Neuronal stem cell (in vitro differentiated cells): ENCODE results near the gene PSMG3.

Source experiments
- DNase-seq: peaks from one replicate; pipeline ENCODE4 v3.0.0-alpha.2; 2013; ENCODE audit warnings: low spot score
- H2AFZ ChIP-seq: one replicate; pipeline ENCODE4 v1.6.1; 2013; ENCODE audit warnings: mild to moderate bottlenecking, low read length, inconsistent platforms
- H2AK5ac ChIP-seq: 2 replicates; pipeline ENCODE4 v1.6.1; 2013; ENCODE audit warnings: low read depth, mild to moderate bottlenecking, inconsistent platforms, low read length, moderate library complexity, mixed read lengths
- H2BK120ac ChIP-seq: 2 replicates; pipeline ENCODE4 v1.6.1; 2013; ENCODE audit warnings: low read depth, mild to moderate bottlenecking, inconsistent platforms, low read length, moderate library complexity, mixed read lengths
- H2BK12ac ChIP-seq: one replicate; pipeline ENCODE4 v1.6.1; 2013; ENCODE audit warnings: low read length, inconsistent platforms
- H2BK15ac ChIP-seq: 2 replicates; pipeline ENCODE4 v1.6.1; 2013; ENCODE audit warnings: mild to moderate bottlenecking, low read length, inconsistent platforms, mixed read lengths
- H2BK5ac ChIP-seq: one replicate; pipeline ENCODE4 v1.6.1; 2013; ENCODE audit warnings: inconsistent platforms, mild to moderate bottlenecking, low read length, moderate library complexity
- H3K14ac ChIP-seq: one replicate; pipeline ENCODE4 v1.6.1; 2013; ENCODE audit warnings: low read length, inconsistent platforms
- H3K18ac ChIP-seq: 2 replicates; pipeline ENCODE4 v1.6.1; 2013; ENCODE audit warnings: low read length, inconsistent platforms
- H3K23ac ChIP-seq: 2 replicates; pipeline ENCODE4 v1.6.1; 2013; ENCODE audit warnings: low read depth, mild to moderate bottlenecking, mixed read lengths, low read length, inconsistent platforms; ENCODE audit not compliant: poor library complexity
- H3K27ac ChIP-seq: replicated peaks from 3 replicates; pipeline ENCODE4 v1.5.1; 2013; ENCODE audit warnings: low read length, inconsistent platforms
- H3K27me3 ChIP-seq, 3 experiments: 2 replicates each; pipeline ENCODE4 v1.6.1; 2013; ENCODE audit warnings: low read length in 3 of 3, mild to moderate bottlenecking in 2 of 3, inconsistent platforms in 1 of 3, low read depth in 1 of 3, mixed read lengths in 1 of 3, moderate library complexity in 1 of 3; ENCODE audit not compliant: control insufficient read depth in 3 of 3, insufficient read depth in 3 of 3
- H3K36me3 ChIP-seq, 2 donors: replicated peaks in 1 of 2; 2 replicates each; pipeline ENCODE4 v1.6.1; 2013; ENCODE audit warnings: low read length in 2 of 2; ENCODE audit not compliant: control insufficient read depth in 2 of 2, insufficient read depth in 2 of 2
- H3K4ac ChIP-seq: 2 replicates; pipeline ENCODE4 v1.6.1; 2013; ENCODE audit warnings: inconsistent platforms, mild to moderate bottlenecking, low read length, moderate library complexity
- H3K4me1 ChIP-seq, 2 donors: 1 replicate in 1 of 2; 2 replicates in 1 of 2; pipeline ENCODE4 v1.6.1; 2013; ENCODE audit warnings: low read length in 2 of 2, low read depth in 1 of 2; ENCODE audit not compliant: control insufficient read depth in 2 of 2, insufficient read depth in 1 of 2
- H3K4me2 ChIP-seq: one replicate; pipeline ENCODE4 v1.6.1; 2013; ENCODE audit warnings: mild to moderate bottlenecking, low read length, inconsistent platforms; ENCODE audit not compliant: insufficient read depth, poor library complexity, severe bottlenecking
- H3K4me3 ChIP-seq, 2 donors: 2 replicates each; pipeline ENCODE4 v1.5.1; 2013; ENCODE audit warnings: low read length in 2 of 2, mild to moderate bottlenecking in 2 of 2, inconsistent platforms in 1 of 2, moderate library complexity in 1 of 2
- H3K79me1 ChIP-seq: one replicate; pipeline ENCODE4 v1.6.1; 2013; ENCODE audit warnings: low read depth, mild to moderate bottlenecking, inconsistent platforms, low read length, moderate library complexity
- H3K9ac ChIP-seq: one replicate; pipeline ENCODE4 v1.6.1; 2013; ENCODE audit warnings: mild to moderate bottlenecking, low read depth, low read length, inconsistent platforms; ENCODE audit not compliant: poor library complexity
- H3K9me3 ChIP-seq, 2 donors: replicated peaks in 1 of 2; 2 replicates each; pipeline versions ENCODE3 to v1.6.1; 2013; ENCODE audit warnings: low read length in 2 of 2, mild to moderate bottlenecking in 2 of 2, inconsistent platforms in 1 of 2, low read depth in 1 of 2, mixed read lengths in 1 of 2, moderate library complexity in 1 of 2; ENCODE audit not compliant: control insufficient read depth in 2 of 2, insufficient read depth in 1 of 2
- H4K8ac ChIP-seq: one replicate; pipeline ENCODE4 v1.6.1; 2013; ENCODE audit warnings: low read depth, mild to moderate bottlenecking, inconsistent platforms, low read length, moderate library complexity
- H4K91ac ChIP-seq: one replicate; pipeline ENCODE4 v1.6.1; 2013; ENCODE audit warnings: low read length, low read depth, mild to moderate bottlenecking, inconsistent platforms; ENCODE audit not compliant: poor library complexity
- WGBS, 2 donors: extraction: QIAGEN DNeasy Blood & Tissue Kit; methylation state at CpG; one replicate each; pipeline ENCODE4 v1.1.7; 2013; ENCODE audit warnings: missing lambda C conversion rate in 2 of 2, mixed read lengths in 1 of 2; ENCODE audit not compliant: insufficient read length in 2 of 2, insufficient replicate concordance in 1 of 2; ENCODE audit errors: extremely low coverage in 2 of 2; 5-methylcytosine and 5-hydroxymethylcytosine counted together

PSMG3 gene

GRCh38 chr7:1593091-1593866 is 23.4 kb upstream of the PSMG3 start:
- Histone ChIP-seq H2AK5ac (peak overlapping the region; percentile 76), H3K4me3 (no peak overlapping the region), H2BK12ac (no peak overlapping the region), H3K27ac (no peak overlapping the region), H3K27me3 (peaks cover 0 to 28% (median 0%) of the 10 kb centered on the region in 3 experiments), H3K9me3 (peaks cover 0 to 6% of the 10 kb centered on the region in 2 donors), H4K8ac (no peak overlapping the region), H4K91ac (no peak overlapping the region), H3K36me3 (no peaks in the 10 kb centered on the region), H3K4me2 (no peak overlapping the region), H3K18ac (peak overlapping the region; percentile 16), H2AFZ (no peak overlapping the region), H3K23ac (no peak overlapping the region), H2BK15ac (peak overlapping the region; percentile 44), H3K9ac (no peak overlapping the region), H3K4ac (no peak overlapping the region), H2BK120ac (no peak overlapping the region), H3K14ac (no peak overlapping the region), H2BK5ac (no peak overlapping the region), H3K4me1 (no peaks in the 10 kb centered on the region), H3K79me1 (no peaks in the 10 kb centered on the region)
- WGBS, 2 donors, result no CpG with 5 or more reads among the region's 19 CpGs
- no peak for DNase-seq

- Histone ChIP-seq H3K36me3 (no peaks in the 10 kb centered on the region), H3K27ac (no peak overlapping the region), H3K27me3 (peaks cover 0 to 21% (median 0%) of the 10 kb centered on the region in 3 experiments), H2AFZ (no peak overlapping the region), H3K4me3 (no peak overlapping the region), H2BK12ac (no peak overlapping the region), H4K91ac (no peak overlapping the region), H3K9ac (no peak overlapping the region), H3K18ac (no peak overlapping the region), H2BK15ac (no peak overlapping the region), H2BK120ac (no peak overlapping the region), H3K4ac (no peak overlapping the region), H3K14ac (no peak overlapping the region), H2AK5ac (peak overlapping the region; percentile 66), H3K9me3 (peaks cover 0 to 6% of the 10 kb centered on the region in 2 donors), H4K8ac (no peak overlapping the region), H2BK5ac (no peak overlapping the region), H3K23ac (no peak overlapping the region), H3K79me1 (no peaks in the 10 kb centered on the region), H3K4me1 (no peaks in the 10 kb centered on the region), H3K4me2 (no peak overlapping the region)
- WGBS, 2 donors, result no CpG with 5 or more reads among the region's 20 CpGs
- DNase-seq, result no peak
These were observed 22.6 kb upstream of the PSMG3 start for GRCh38 chr7:1592299-1592871.

- H3K36me3 ChIP-seq, result no peaks in the 10 kb centered on the region
- H3K4ac ChIP-seq, result no peak overlapping the region
- H3K4me1 ChIP-seq, result no peaks in the 10 kb centered on the region
- H3K18ac ChIP-seq, result peak overlapping the region; percentile 49
- H3K4me2 ChIP-seq, result no peak overlapping the region
- H3K9ac ChIP-seq, result no peak overlapping the region
- H3K79me1 ChIP-seq, result no peaks in the 10 kb centered on the region
- no peak overlapping the region for H3K4me3 ChIP-seq
- no peak overlapping the region for H2BK12ac ChIP-seq
- H2BK120ac ChIP-seq, result no peak overlapping the region
- DNase-seq, result no peak
- no peak overlapping the region for H3K27ac ChIP-seq
- no peak overlapping the region for H3K14ac ChIP-seq
- no peak overlapping the region for H4K91ac ChIP-seq
- H3K9me3 ChIP-seq, result peaks cover 0 to 6% of the 10 kb centered on the region in 2 donors
- H2AFZ ChIP-seq, result no peak overlapping the region
- H2BK15ac ChIP-seq, result no peak overlapping the region
- H4K8ac ChIP-seq, result no peak overlapping the region
- H2AK5ac ChIP-seq, result peak overlapping the region; percentile 66
- H3K27me3 ChIP-seq, result peaks cover 0 to 16% (median 0%) of the 10 kb centered on the region in 3 experiments
- H3K23ac ChIP-seq, result no peak overlapping the region
- no CpG with 5 or more reads among the region's 15 CpGs for WGBS, 2 donors
- H2BK5ac ChIP-seq, result no peak overlapping the region
These were observed 22.0 kb upstream of the PSMG3 start for GRCh38 chr7:1591876-1592275.

GRCh38 chr7:1591396-1591795 is 21.6 kb upstream of the PSMG3 start:
- Histone ChIP-seq H3K14ac (no peak overlapping the region), H3K79me1 (no peaks in the 10 kb centered on the region), H3K27me3 (peaks cover 0 to 13% (median 0%) of the 10 kb centered on the region in 3 experiments), H2BK12ac (no peak overlapping the region), H3K4ac (no peak overlapping the region), H3K9me3 (peaks cover 0 to 6% of the 10 kb centered on the region in 2 donors), H2BK15ac (peak overlapping the region; percentile 37), H3K27ac (no peak overlapping the region), H4K8ac (no peak overlapping the region), H3K9ac (no peak overlapping the region), H2AFZ (no peak overlapping the region), H3K4me2 (no peak overlapping the region), H2BK120ac (no peak overlapping the region), H3K36me3 (no peaks in the 10 kb centered on the region), H3K4me1 (peaks cover 0 to 2% of the 10 kb centered on the region in 2 donors), H3K18ac (no peak overlapping the region), H2AK5ac (no peak overlapping the region), H3K23ac (no peak overlapping the region), H3K4me3 (no peak overlapping the region), H2BK5ac (no peak overlapping the region), H4K91ac (no peak overlapping the region)
- no peak for DNase-seq
- WGBS, 2 donors, result no CpG with 5 or more reads among the region's 6 CpGs
